Endothelial cell of umbilical vein (primary cell): Measurements from ENCODE around the gene LDLRAD4. TPM values are rescaled to one million over a fixed set of nuclear protein-coding genes. Genes with fewer than 3 reads are reported as not detected.

Experiments used
- BruUV-seq: library from RNA; stranded (reverse); fragments of 400-500 nt; replicated peaks from 2 replicates; lab custom pipeline; 2021; lab: Mats Ljungman, UMichigan
- CTCF ChIA-PET: fragments of 300-600, 350-600 bp; sonication (Branson Sonifier 250); formaldehyde crosslinking; loops from one replicate; lab custom pipeline; 2021; ENCODE audit warnings: antibody characterized with exemption, inconsistent platforms; lab: Charles Lee
- POLR2A ChIA-PET: fragments of 300-600, 350-600 bp; sonication (Branson Sonifier 250); formaldehyde crosslinking; loops from one replicate; lab custom pipeline; 2021; ENCODE audit warnings: antibody characterized with exemption, inconsistent platforms; lab: Charles Lee
- DNase-seq: peaks from one replicate; pipeline ENCODE4 v3.0.0-alpha.2; 2011; ENCODE audit warnings: low read depth, low spot score
- FAIRE-seq: peaks from 2 replicates; lab custom pipeline; 2011; peaks lifted over from hg19 to GRCh38; lab: Jason Lieb, UNC
- H2AFZ ChIP-seq: 2 replicates; pipeline ENCODE4 v1.6.0; 2012; ENCODE audit warnings: low read depth, low read length, control low read depth, inconsistent platforms
- H3K27ac ChIP-seq: 2 replicates; pipeline ENCODE4 v1.5.1; 2011; ENCODE audit warnings: low read depth, mild to moderate bottlenecking, control low read depth, low read length, moderate library complexity; ENCODE audit not compliant: insufficient read depth
- H3K27me3 ChIP-seq, 2 experiments: 2 replicates each; pipeline versions ENCODE4 v1.6.0 to v1.6.1; 2011; ENCODE audit warnings: low read length in 2 of 2, mixed read lengths in 1 of 2; ENCODE audit not compliant: control insufficient read depth in 2 of 2, insufficient read depth in 2 of 2
- H3K36me3 ChIP-seq, 2 experiments: 2 replicates in 1 of 2; 3 replicates in 1 of 2; pipeline ENCODE4 v1.5.1; 2011; ENCODE audit warnings: low read length in 2 of 2, mild to moderate bottlenecking in 1 of 2, moderate library complexity in 1 of 2; ENCODE audit not compliant: control insufficient read depth in 2 of 2, insufficient read depth in 2 of 2; ENCODE audit errors: extremely low read depth in 1 of 2
- H3K4me1 ChIP-seq: 3 replicates; pipeline ENCODE4 v1.5.1; 2011; ENCODE audit warnings: mild to moderate bottlenecking, low read length; ENCODE audit not compliant: control insufficient read depth, insufficient read depth; ENCODE audit errors: extremely low read depth
- H3K4me2 ChIP-seq: 2 replicates; pipeline ENCODE4 v1.6.1; 2011; ENCODE audit warnings: low read length, control low read depth, mixed read lengths; ENCODE audit not compliant: insufficient read depth
- H3K4me3 ChIP-seq, 3 experiments: fragments of 200-600 bp in 1 of 3; sonication (generic), shearing (Covaris generic) in 1 of 3; replicated peaks in 1 of 3; 2 replicates each; pipeline ENCODE4 v1.5.1; 2011 to 2016; ENCODE audit warnings: control low read depth in 3 of 3, low read length in 3 of 3, mild to moderate bottlenecking in 2 of 3, inconsistent platforms in 1 of 3, low read depth in 1 of 3, moderate library complexity in 1 of 3; ENCODE audit not compliant: insufficient read depth in 1 of 3
- H3K79me2 ChIP-seq: 2 replicates; pipeline ENCODE4 v1.6.0; 2012; ENCODE audit warnings: low read length, inconsistent platforms; ENCODE audit not compliant: control insufficient read depth, insufficient read depth
- H3K9ac ChIP-seq: replicated peaks from 2 replicates; pipeline ENCODE3; 2011; ENCODE audit warnings: low read length, control low read depth; ENCODE audit not compliant: insufficient read depth; ENCODE audit errors: extremely low read depth
- H3K9me1 ChIP-seq: replicated peaks from 3 replicates; pipeline ENCODE4 v1.6.0; 2011; ENCODE audit warnings: mild to moderate bottlenecking, low read length; ENCODE audit not compliant: control insufficient read depth, insufficient read depth; ENCODE audit errors: extremely low read depth
- H3K9me3 ChIP-seq: replicated peaks from 2 replicates; pipeline ENCODE4 v1.5.1; 2012; ENCODE audit warnings: low read length, inconsistent platforms; ENCODE audit not compliant: control insufficient read depth, insufficient read depth
- H4K20me1 ChIP-seq: replicated peaks from 2 replicates; pipeline ENCODE3; 2011; ENCODE audit warnings: mild to moderate bottlenecking, low read length; ENCODE audit not compliant: control insufficient read depth, insufficient read depth; ENCODE audit errors: extremely low read depth
- CTCF ChIP-seq, 2 donors: IDR thresholded peaks; 1 replicate in 1 of 2; 2 replicates in 1 of 2; pipeline ENCODE4 v1.5.1; 2011; ENCODE audit warnings: low read length in 2 of 2, mild to moderate bottlenecking in 2 of 2, moderate library complexity in 2 of 2, control low read depth in 1 of 2, inconsistent platforms in 1 of 2, low read depth in 1 of 2; ENCODE audit not compliant: insufficient read depth in 1 of 2; ENCODE audit errors: extremely low read depth in 1 of 2
- EZH2 ChIP-seq: IDR thresholded peaks from 2 replicates; pipeline ENCODE4 v1.6.1; 2012; ENCODE audit warnings: borderline replicate concordance, low read depth, mild to moderate bottlenecking, moderate library complexity, low read length, inconsistent platforms; ENCODE audit not compliant: severe bottlenecking
- FOS ChIP-seq: IDR thresholded peaks from 2 replicates; pipeline ENCODE4 v1.6.1; 2011; ENCODE audit warnings: mild to moderate bottlenecking, low read length, moderate library complexity, borderline replicate concordance; ENCODE audit not compliant: insufficient read depth
- GATA2 ChIP-seq: IDR thresholded peaks from 2 replicates; pipeline ENCODE4 v1.7.0; 2011; ENCODE audit warnings: low read depth, mild to moderate bottlenecking, moderate library complexity, mixed read lengths, low read length; ENCODE audit not compliant: insufficient read length, insufficient read depth
- JUN ChIP-seq: IDR thresholded peaks from 2 replicates; pipeline ENCODE4 v1.6.1; 2011; ENCODE audit warnings: borderline replicate concordance, low read depth; ENCODE audit not compliant: insufficient read length, insufficient read depth
- MAX ChIP-seq: IDR thresholded peaks from 2 replicates; pipeline ENCODE4 v1.6.1; 2011; ENCODE audit not compliant: insufficient read depth, insufficient read length
- MYC ChIP-seq: IDR thresholded peaks from one replicate; pipeline ENCODE4 v1.6.1; 2011; ENCODE audit warnings: mild to moderate bottlenecking, low read depth, low read length
- POLR2A ChIP-seq: IDR thresholded peaks from 2 replicates; pipeline ENCODE4 v1.6.1; 2012; ENCODE audit warnings: low read depth, mild to moderate bottlenecking, control low read depth, low read length
- POLR2AphosphoS5 ChIP-seq: IDR thresholded peaks from 2 replicates; pipeline ENCODE4 v1.6.1; 2012; ENCODE audit warnings: low read depth, mild to moderate bottlenecking, control low read depth, low read length, moderate library complexity; ENCODE audit not compliant: insufficient read depth
- dilution Hi-C: fragments of 300-500 bp; cut with MboI; formaldehyde crosslinking; loops from one replicate; pipeline ENCODE4 v1.15.0; 2019; ENCODE audit warnings: low sequenced_read_pairs; ENCODE audit not compliant: extremely low pct_ligation_motif_present
- intact Hi-C: fragments of 100-400 bp; cut with micrococcal nuclease; formaldehyde crosslinking; loops from one replicate; pipeline ENCODE4 v1.10.0; 2022
- polyA plus RNA-seq, 4 experiments: library from polyadenylated mRNA; depleted of rRNA in 3 of 4; stranded (reverse) in 3 of 4; unstranded in 1 of 4; fragments of >200 nt; gene quantifications; 2 replicates each; pipeline versions ENCODE4 v1.2.1 to v1.2.3, GENCODE V29; 2011 to 2012; ENCODE audit warnings: missing spikeins in 1 of 4
- total RNA-seq: library from RNA; stranded (reverse); gene quantifications from 2 replicates; pipeline ENCODE4 v1.2.3, GENCODE V29; 2021

LDLRAD4 gene
- total and polyA plus RNA-seq, 2 donors (not counting 3 experiments of a cell fraction or from before 2014, with no cell fraction given), result 5.2 to 6.5 TPM

GRCh38 chr18:13414102-13414501 is 195.5 kb downstream of the LDLRAD4 start:
- H3K36me3 ChIP-seq, result no peaks in the 10 kb centered on the region
- TF ChIP-seq MYC (no peak), POLR2A (no peak), GATA2 (no peak), FOS (no peak), POLR2AphosphoS5 (no peak), JUN (no peak), MAX (no peak), EZH2 (no peak), CTCF (IDR thresholded peaks at IDR 0.05; ENCODE audit: extremely low read depth in 1 of 2, insufficient read depth in 1 of 2, low read depth in 1 of 2, low read length in 2 of 2) (no peak)
- H3K27ac ChIP-seq, result no peak overlapping the region
- H3K9me1 ChIP-seq, result no peaks in the 10 kb centered on the region
- no peaks in the 10 kb centered on the region for H3K9me3 ChIP-seq
- no peaks in the 10 kb centered on the region for H3K27me3 ChIP-seq
- H4K20me1 ChIP-seq, result no peaks in the 10 kb centered on the region
- peaks cover 7% of the 10 kb centered on the region for H3K4me1 ChIP-seq
- intact Hi-C loops, result no loop called here
- no peak overlapping the region for H3K9ac ChIP-seq
- dilution Hi-C loops, result no loop called here
- H3K79me2 ChIP-seq, result no peaks in the 10 kb centered on the region
- ChIA-PET CTCF (no interaction called here), POLR2A (no interaction called here)
- DNase-seq, result no peak
- no TSS peak for BruUV-seq
- no peak overlapping the region for H3K4me3 ChIP-seq
- H3K4me2 ChIP-seq, result no peak overlapping the region
- FAIRE-seq, result no peak
- H2AFZ ChIP-seq, result no peak overlapping the region
